Measurements from ENCODE around the gene CPAMD8. TPM values are rescaled to one million over a fixed set of nuclear protein-coding genes. Genes with fewer than 3 reads are reported as not detected.

CPAMD8 gene
- total RNA-seq, 3 donors from 2014 or later: 2.3 to 5.8 (median 3.1) TPM

DNA sequence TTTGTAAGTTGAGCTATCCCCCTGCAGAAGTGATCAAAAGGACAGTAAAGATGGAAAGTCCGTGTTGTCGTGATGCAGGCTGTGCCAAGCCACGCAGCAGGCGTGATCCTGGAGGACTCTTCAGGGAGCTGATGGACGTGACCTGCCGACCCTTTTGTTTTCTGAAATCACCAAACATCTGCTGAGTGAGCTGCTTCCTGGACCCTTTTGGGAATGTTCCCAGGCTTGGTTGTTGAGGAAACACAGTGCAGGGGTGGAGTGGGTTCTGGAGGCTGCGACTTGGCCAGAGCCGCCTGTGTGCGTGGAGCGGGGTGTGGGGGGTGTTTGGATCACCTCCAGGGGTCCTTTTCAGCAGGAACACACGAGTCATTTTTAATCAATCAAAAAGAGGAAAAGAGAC, 15.4 kb upstream of the CPAMD8 start:
- peak in 2 of 3 donors; percentile 52 to 54 for DNase-seq
- peak; percentile 61 for ATAC-seq
- no peak overlapping the region for H3K4me3 ChIP-seq
- H3K4me1 ChIP-seq (ENCODE audit: low read depth): peaks cover 13% of the 10 kb centered on the region
- no peaks in the 10 kb centered on the region for H3K9me3 ChIP-seq
- H3K36me3 ChIP-seq (ENCODE audit: low read depth): no peaks in the 10 kb centered on the region
- intact Hi-C loops (cut with DNase I, micrococcal nuclease): no loop called here
- TF ChIP-seq CTCF (IDR thresholded peaks at IDR 0.05): no peak

DNA sequence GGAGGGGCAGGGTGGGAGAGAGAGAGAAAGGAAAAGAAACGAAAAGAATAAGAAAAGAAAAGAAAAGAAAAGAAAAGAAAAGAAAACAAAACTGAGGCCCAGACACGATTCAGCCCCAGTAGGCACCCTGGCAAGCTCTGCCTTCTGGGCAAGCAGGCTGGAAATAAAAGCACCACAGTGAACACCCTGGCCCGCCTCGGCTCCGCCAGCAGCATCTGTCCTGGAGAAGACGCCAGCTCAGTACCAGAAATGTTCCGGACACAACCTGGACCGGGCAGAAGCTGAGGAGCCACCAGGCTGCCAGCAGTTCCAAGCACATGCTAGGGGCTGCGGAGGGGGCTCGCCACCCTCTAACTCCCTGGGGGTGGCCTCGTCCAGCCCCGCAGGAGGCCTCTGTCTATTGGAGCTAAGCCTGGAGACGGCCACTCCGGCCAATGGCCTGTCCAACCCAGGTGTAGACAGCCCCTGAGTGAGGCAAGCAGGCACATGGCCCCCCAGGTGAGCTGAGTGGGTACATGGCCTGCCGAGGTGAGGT, 11.4 kb upstream of the CPAMD8 start:
- no peak for ATAC-seq
- no peak for TF ChIP-seq CTCF (IDR thresholded peaks at IDR 0.05)
- intact Hi-C loops (cut with DNase I, micrococcal nuclease): no loop called here

GRCh38 chr19:17037184-17037583, 10.6 kb upstream of the CPAMD8 start:
- H3K4me1 ChIP-seq (ENCODE audit: low read depth): peaks cover 7% of the 10 kb centered on the region
- no peak for TF ChIP-seq CTCF (IDR thresholded peaks at IDR 0.05)
- no peaks in the 10 kb centered on the region for H3K36me3 ChIP-seq (ENCODE audit: low read depth)
- H3K4me3 ChIP-seq: no peak overlapping the region
- DNase-seq: no peak
- no peaks in the 10 kb centered on the region for H3K9me3 ChIP-seq
- ATAC-seq: no peak
- intact Hi-C loops (cut with DNase I, micrococcal nuclease): no loop called here

More for the DNA sequence above, 11.4 kb upstream of the CPAMD8 start:
- no peaks in the 10 kb centered on the region for H3K36me3 ChIP-seq (ENCODE audit: low read depth)
- peaks cover 13% of the 10 kb centered on the region for H3K4me1 ChIP-seq (ENCODE audit: low read depth)
- no peaks in the 10 kb centered on the region for H3K9me3 ChIP-seq
- no peak for DNase-seq
- no peak overlapping the region for H3K4me3 ChIP-seq

- no peak for TF ChIP-seq CTCF (IDR thresholded peaks at IDR 0.05)
- no peak for DNase-seq
- intact Hi-C loops (cut with DNase I, micrococcal nuclease): no loop called here
- H3K36me3 ChIP-seq (ENCODE audit: low read depth): no peaks in the 10 kb centered on the region
- no peaks in the 10 kb centered on the region for H3K9me3 ChIP-seq
- ATAC-seq: no peak
- H3K4me1 ChIP-seq (ENCODE audit: low read depth): peaks cover 1% of the 10 kb centered on the region
- no peak overlapping the region for H3K4me3 ChIP-seq
Observed at GRCh38 chr19:17036640-17037039, 10.0 kb upstream of the CPAMD8 start.

- no peaks in the 10 kb centered on the region for H3K4me1 ChIP-seq (ENCODE audit: low read depth)
- H3K4me3 ChIP-seq: no peak overlapping the region
- ATAC-seq: peak; percentile 10
- TF ChIP-seq CTCF (IDR thresholded peaks at IDR 0.05): no peak
- intact Hi-C loops (cut with DNase I, micrococcal nuclease): no loop called here
- H3K36me3 ChIP-seq (ENCODE audit: low read depth): no peaks in the 10 kb centered on the region
- DNase-seq: peak in 1 of 3 donors; percentile 34
- H3K9me3 ChIP-seq: no peaks in the 10 kb centered on the region
Observed at GRCh38 chr19:17035842-17036424, 9.3 kb upstream of the CPAMD8 start.

All from mucosa of descending colon (tissue), 3 donors.